Stimulated activated naive CD8-positive, alpha-beta T cell treated with anti-CD3 and anti-CD28 coated beads, Interleukin-15, Interleukin-2, amounts not matched to agents 100 ng/mL and 50 ng/mL, for 24 hours (primary cell): ENCODE measurements around the gene VPS51.

Source experiments
- H3K27ac Mint-ChIP-seq: one replicate; pipeline ENCODE4 v1.8.0; 2021; ENCODE audit warnings: mild to moderate bottlenecking, mixed read lengths
- H3K27me3 Mint-ChIP-seq: one replicate; pipeline ENCODE4 v1.8.0; 2021; ENCODE audit warnings: mixed read lengths
- H3K36me3 Mint-ChIP-seq: one replicate; pipeline ENCODE4 v1.8.0; 2021; ENCODE audit warnings: low read depth, mixed read lengths
- H3K4me1 Mint-ChIP-seq: one replicate; pipeline ENCODE4 v1.8.0; 2021; ENCODE audit warnings: low read depth, mixed read lengths
- H3K4me3 Mint-ChIP-seq: one replicate; pipeline ENCODE4 v1.8.0; 2021; ENCODE audit warnings: mild to moderate bottlenecking, mixed read lengths
- H3K9me3 Mint-ChIP-seq: one replicate; pipeline ENCODE4 v1.8.0; 2021; ENCODE audit warnings: mixed read lengths

The VPS51 gene

DNA sequence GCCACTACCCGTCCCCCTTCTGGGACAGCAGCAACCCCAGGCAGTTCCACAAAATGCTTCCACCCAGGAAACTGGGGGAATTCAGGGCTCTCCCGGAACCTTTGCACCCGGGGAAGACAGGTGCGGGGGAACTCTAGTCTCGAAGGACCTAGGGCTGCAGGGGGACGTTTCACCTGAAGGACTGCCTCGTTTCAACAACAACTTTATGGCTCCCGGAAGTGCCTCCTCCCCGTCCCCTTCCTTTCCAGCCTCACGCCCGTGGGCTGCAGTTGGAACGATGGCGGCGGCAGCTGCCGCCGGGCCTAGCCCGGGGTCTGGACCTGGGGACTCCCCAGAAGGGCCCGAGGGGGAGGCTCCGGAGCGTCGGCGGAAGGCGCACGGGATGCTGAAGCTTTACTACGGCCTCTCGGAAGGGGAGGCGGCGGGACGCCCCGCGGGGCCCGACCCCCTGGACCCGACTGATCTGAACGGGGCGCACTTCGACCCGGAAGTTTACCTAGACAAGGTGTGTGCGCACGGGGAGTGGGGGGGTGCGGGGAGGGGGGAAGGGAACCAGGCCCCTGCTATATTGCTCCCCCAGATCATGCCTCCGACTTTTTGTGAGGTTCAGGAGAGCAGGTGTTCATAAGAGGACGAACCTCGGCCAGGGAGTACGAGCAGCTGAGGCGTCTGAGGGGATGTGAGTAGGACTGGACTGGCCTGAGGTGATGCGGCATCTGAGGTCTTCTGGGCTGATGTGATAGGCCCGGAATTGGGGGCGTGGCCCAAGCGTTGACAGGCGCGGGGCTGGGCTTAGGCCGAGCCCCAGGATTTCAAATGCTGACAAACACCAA is at the start of gene VPS51:
Gene VPS51 (plus strand): TSS at position 241 of the 833 bp plus-strand sequence. CDS start 37 bp downstream, at position 278.
- Mint-ChIP-seq H3K27me3 (no peaks in the 10 kb centered on the region), H3K9me3 (no peaks in the 10 kb centered on the region), H3K4me3 (peak within 1 kb of the TSS; percentile 90), H3K4me1 (peaks cover 13% of the 10 kb centered on the region), H3K36me3 (peaks cover 13% of the 10 kb centered on the region), H3K27ac (peak within 1 kb of the TSS; percentile 94)

GRCh38 chr11:65047581-65048422 is 48.2 kb upstream of the VPS51 start:
- Mint-ChIP-seq H3K4me3 (peak overlapping the region; percentile 76), H3K36me3 (no peaks in the 10 kb centered on the region), H3K4me1 (peaks cover 22% of the 10 kb centered on the region), H3K9me3 (no peaks in the 10 kb centered on the region), H3K27ac (peak overlapping the region; percentile 67), H3K27me3 (no peaks in the 10 kb centered on the region)

- H3K9me3 Mint-ChIP-seq: no peaks in the 10 kb centered on the region
- H3K27me3 Mint-ChIP-seq: no peaks in the 10 kb centered on the region
- no peak overlapping the region for H3K27ac Mint-ChIP-seq
- H3K36me3 Mint-ChIP-seq: no peaks in the 10 kb centered on the region
- H3K4me1 Mint-ChIP-seq: peaks cover 29% of the 10 kb centered on the region
- H3K4me3 Mint-ChIP-seq: no peak overlapping the region
Observed at GRCh38 chr11:65051398-65051858, 44.6 kb upstream of the VPS51 start.

DNA sequence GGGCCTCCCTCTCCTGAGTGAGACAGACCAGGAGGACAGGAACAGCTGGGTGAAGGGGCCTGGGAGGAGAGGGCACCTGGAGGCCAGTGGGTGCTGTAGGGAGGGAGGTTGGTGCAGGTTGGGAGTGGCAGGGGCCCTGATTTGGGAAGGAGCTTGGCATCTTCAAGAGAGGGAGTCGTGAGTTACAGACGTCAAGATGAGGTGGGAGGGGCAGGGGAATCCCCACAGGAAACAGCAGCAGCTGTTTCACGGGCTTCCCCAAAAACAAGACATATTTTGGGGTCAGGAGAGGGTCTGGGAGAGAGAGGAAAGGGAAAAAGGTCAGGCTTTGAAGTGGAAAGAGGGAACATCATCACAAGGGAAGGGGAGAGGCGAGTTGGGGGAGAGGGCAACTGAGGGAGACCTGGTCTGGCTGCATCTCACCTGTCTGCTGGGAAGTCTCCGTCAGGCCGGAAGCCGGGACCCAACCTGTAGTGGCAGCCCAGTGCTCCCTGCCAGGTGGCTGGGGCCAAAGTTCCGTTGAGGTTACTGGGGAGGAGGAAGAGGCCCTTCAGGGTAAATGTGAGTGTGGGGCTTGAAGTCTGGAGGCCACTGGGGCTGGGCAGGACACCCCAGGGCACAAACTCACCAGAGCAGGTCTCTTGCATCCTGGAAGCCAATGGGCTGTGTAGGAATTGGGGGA is 42.0 kb upstream of the VPS51 start:
- H3K27me3 Mint-ChIP-seq: no peaks in the 10 kb centered on the region
- H3K4me1 Mint-ChIP-seq: peaks cover 11% of the 10 kb centered on the region
- H3K27ac Mint-ChIP-seq: no peak overlapping the region
- no peaks in the 10 kb centered on the region for H3K9me3 Mint-ChIP-seq
- H3K36me3 Mint-ChIP-seq: no peaks in the 10 kb centered on the region
- peak overlapping the region; percentile 33 for H3K4me3 Mint-ChIP-seq

GRCh38 chr11:65055538-65055937 is 40.5 kb upstream of the VPS51 start:
- H3K27me3 Mint-ChIP-seq: no peaks in the 10 kb centered on the region
- H3K9me3 Mint-ChIP-seq: no peaks in the 10 kb centered on the region
- H3K27ac Mint-ChIP-seq: no peak overlapping the region
- H3K4me1 Mint-ChIP-seq: peaks cover 11% of the 10 kb centered on the region
- H3K4me3 Mint-ChIP-seq: no peak overlapping the region
- no peaks in the 10 kb centered on the region for H3K36me3 Mint-ChIP-seq

DNA sequence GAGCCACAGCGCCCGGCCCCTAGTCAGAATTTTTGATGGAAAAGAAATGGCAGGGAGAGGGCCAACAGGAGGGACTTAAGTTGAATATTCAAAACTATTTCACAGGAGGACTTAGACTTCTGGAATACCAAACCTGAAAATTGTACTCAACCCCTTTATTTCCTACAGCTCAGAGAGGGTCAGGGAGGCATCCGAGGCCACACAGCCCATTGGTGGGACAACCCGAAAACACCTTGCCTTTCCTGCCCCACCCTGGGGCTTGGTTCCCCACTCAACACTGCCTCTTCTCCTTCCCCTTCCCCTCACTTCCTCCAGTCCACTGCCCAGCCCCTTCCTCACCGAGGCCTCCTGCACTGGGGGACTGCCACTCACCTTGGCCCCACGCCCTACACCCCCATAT is 39.0 kb upstream of the VPS51 start:
- Mint-ChIP-seq H3K36me3 (no peaks in the 10 kb centered on the region), H3K27me3 (no peaks in the 10 kb centered on the region), H3K4me3 (no peak overlapping the region), H3K9me3 (no peaks in the 10 kb centered on the region), H3K4me1 (peaks cover 11% of the 10 kb centered on the region), H3K27ac (no peak overlapping the region)

DNA sequence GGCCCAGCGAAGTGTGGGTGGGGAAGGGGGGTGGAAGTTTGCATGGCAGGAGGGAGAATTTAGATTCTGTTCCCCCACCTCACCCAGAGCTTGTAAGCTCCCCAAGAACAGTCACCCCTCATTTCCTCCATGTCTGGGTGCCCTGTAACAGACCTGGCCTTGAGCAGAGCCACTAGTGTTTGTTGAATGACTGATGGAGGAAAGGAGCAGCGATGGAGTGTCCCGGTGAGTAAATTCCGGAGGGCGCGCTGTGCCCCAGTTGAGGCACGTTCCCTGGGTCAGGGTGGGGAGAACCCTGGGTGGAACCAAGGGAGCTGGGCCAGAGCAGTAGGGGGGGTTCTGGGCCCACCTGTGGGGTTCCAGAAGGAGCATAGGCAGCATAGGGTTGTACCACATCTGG is 38.5 kb upstream of the VPS51 start:
- Mint-ChIP-seq H3K36me3 (no peaks in the 10 kb centered on the region), H3K4me3 (no peak overlapping the region), H3K27me3 (no peaks in the 10 kb centered on the region), H3K27ac (no peak overlapping the region), H3K4me1 (peaks cover 14% of the 10 kb centered on the region), H3K9me3 (no peaks in the 10 kb centered on the region)

DNA sequence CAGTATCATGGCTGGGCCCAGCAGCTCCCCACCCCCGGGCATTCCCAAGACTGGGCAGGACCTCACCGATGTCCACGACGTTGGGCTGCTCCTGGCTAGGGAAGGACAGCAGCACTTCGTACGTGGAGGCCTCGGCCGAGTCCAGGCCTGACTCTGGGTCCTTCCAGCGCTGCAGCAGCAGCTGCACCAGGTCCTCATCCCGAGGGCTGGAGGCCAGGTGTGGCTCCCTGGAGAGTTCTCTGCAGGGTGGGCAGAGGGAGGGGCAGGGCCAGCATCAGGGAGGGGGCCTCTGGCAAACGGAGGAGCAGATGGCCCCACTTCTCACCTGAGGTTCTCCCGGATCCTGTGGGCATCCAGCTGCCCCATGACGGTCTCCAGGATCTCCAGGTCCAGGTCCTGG is 38.0 kb upstream of the VPS51 start:
- H3K9me3 Mint-ChIP-seq: no peaks in the 10 kb centered on the region
- no peak overlapping the region for H3K4me3 Mint-ChIP-seq
- no peaks in the 10 kb centered on the region for H3K27me3 Mint-ChIP-seq
- no peaks in the 10 kb centered on the region for H3K36me3 Mint-ChIP-seq
- H3K27ac Mint-ChIP-seq: no peak overlapping the region
- H3K4me1 Mint-ChIP-seq: peaks cover 14% of the 10 kb centered on the region

DNA sequence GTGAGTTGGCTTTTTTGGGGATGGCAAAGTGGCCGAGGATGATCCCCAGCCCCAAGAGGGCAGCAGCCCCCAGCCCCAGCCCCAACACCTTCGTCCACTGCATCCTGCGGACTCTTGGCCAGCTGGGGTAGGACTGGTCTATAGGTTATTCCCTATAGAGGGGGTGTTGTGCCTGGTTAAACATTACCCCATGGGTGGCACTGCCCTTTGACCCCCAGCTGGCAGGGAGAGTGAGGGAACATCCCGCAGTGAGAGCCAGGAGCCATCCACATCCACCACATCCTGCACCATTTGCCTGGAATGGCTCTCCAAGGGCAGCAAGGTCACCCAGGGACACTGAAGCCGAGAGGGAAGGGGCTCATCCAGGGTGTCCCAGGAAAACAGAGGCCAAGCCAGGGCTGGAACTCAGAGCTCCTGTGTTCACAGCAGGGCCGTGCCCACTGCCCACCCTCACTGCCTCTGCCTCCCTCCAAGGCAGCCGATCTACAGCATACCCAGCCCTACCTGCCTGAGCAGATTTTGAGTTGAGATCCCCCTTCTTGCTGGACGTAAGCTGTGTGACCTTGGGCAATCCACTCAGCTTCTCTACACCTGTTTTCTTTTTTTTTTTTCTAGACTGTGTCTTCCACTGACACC is 37.5 kb upstream of the VPS51 start, which contains the start of gene NAALADL1:
Gene NAALADL1 (minus strand): TSS at position 135 of the 636 bp plus-strand sequence. CDS start 32 bp downstream, at position 103.
- H3K9me3 Mint-ChIP-seq: no peaks in the 10 kb centered on the region
- peaks cover 12% of the 10 kb centered on the region for H3K4me1 Mint-ChIP-seq
- H3K36me3 Mint-ChIP-seq: no peaks in the 10 kb centered on the region
- H3K4me3 Mint-ChIP-seq: no peak within 1 kb of the TSS
- no peaks in the 10 kb centered on the region for H3K27me3 Mint-ChIP-seq
- H3K27ac Mint-ChIP-seq: no peak within 1 kb of the TSS

GRCh38 chr11:65059523-65059922 is 36.5 kb upstream of the VPS51 start:
- Mint-ChIP-seq H3K9me3 (no peaks in the 10 kb centered on the region), H3K27ac (no peak overlapping the region), H3K4me1 (peaks cover 3% of the 10 kb centered on the region), H3K36me3 (no peaks in the 10 kb centered on the region), H3K27me3 (no peaks in the 10 kb centered on the region), H3K4me3 (no peak overlapping the region)

- Mint-ChIP-seq H3K4me1 (peaks cover 3% of the 10 kb centered on the region), H3K36me3 (no peaks in the 10 kb centered on the region), H3K4me3 (no peak overlapping the region), H3K27ac (no peak overlapping the region), H3K27me3 (no peaks in the 10 kb centered on the region), H3K9me3 (no peaks in the 10 kb centered on the region)
Observed at GRCh38 chr11:65059959-65060824, 35.8 kb upstream of the VPS51 start.

- Mint-ChIP-seq H3K27ac (no peak overlapping the region), H3K27me3 (no peaks in the 10 kb centered on the region), H3K9me3 (no peaks in the 10 kb centered on the region)
Observed at GRCh38 chr11:65060913-65061408, 35.1 kb upstream of the VPS51 start.

GRCh38 chr11:65063532-65063931 is 32.5 kb upstream of the VPS51 start:
- H3K9me3 Mint-ChIP-seq: no peaks in the 10 kb centered on the region

More at GRCh38 chr11:65060913-65061408, 35.1 kb upstream of the VPS51 start:
- no peaks in the 10 kb centered on the region for H3K36me3 Mint-ChIP-seq
- no peak overlapping the region for H3K4me3 Mint-ChIP-seq
- H3K4me1 Mint-ChIP-seq: peaks cover 3% of the 10 kb centered on the region

More at GRCh38 chr11:65063532-65063931, 32.5 kb upstream of the VPS51 start:
- H3K4me1 Mint-ChIP-seq: peaks cover 3% of the 10 kb centered on the region
- H3K36me3 Mint-ChIP-seq: no peaks in the 10 kb centered on the region
- no peak overlapping the region for H3K4me3 Mint-ChIP-seq
- no peaks in the 10 kb centered on the region for H3K27me3 Mint-ChIP-seq
- H3K27ac Mint-ChIP-seq: no peak overlapping the region
